Panc1 (cell line): ENCODE measurements around the gene FOXB2. TPM values are rescaled to one million over a fixed set of nuclear protein-coding genes. Genes with fewer than 3 reads are reported as not detected.

Experiments
- ATAC-seq: fragments of 200-7000 bp; cut with Tn5 transposase; 2 replicates; pipeline ENCODE4 v1.9.1; 2020; ENCODE audit warnings: mild to moderate bottlenecking, moderate library complexity
- BruUV-seq: library from RNA; stranded (reverse); fragments of 400-500 nt; replicated peaks from 2 replicates; lab custom pipeline; 2021; lab: Mats Ljungman, UMichigan
- CTCF ChIA-PET: fragments of 300-600 bp; sonication (Branson Sonifier 250); formaldehyde crosslinking; loops from one replicate; lab custom pipeline; 2022; ENCODE audit warnings: antibody characterized with exemption; lab: Charles Lee
- POLR2A ChIA-PET: fragments of 300-600 bp; sonication (Branson Sonifier 250); formaldehyde crosslinking; loops from one replicate; lab custom pipeline; 2022; ENCODE audit warnings: antibody characterized with exemption; lab: Charles Lee
- DNase-seq: peaks from one replicate; pipeline ENCODE4 v3.0.0-alpha.2; 2010; ENCODE audit warnings: low read depth, low spot score
- H3K27ac ChIP-seq: 2 replicates; pipeline ENCODE4 v1.5.1; 2011; ENCODE audit warnings: mild to moderate bottlenecking, low read length, inconsistent platforms
- H3K27me3 ChIP-seq: fragments of 200-500 bp; sonication (Bioruptor generic); 2 replicates; pipeline ENCODE4 v1.6.0; 2014; ENCODE audit warnings: low read length, inconsistent platforms; ENCODE audit not compliant: control insufficient read depth, insufficient read depth
- H3K36me3 ChIP-seq: fragments of 200-500 bp; sonication (Bioruptor generic); 2 replicates; pipeline ENCODE4 v1.5.1; 2014; ENCODE audit warnings: inconsistent platforms, mild to moderate bottlenecking, low read length, moderate library complexity; ENCODE audit not compliant: control insufficient read depth, insufficient read depth
- H3K4me1 ChIP-seq: 2 replicates; pipeline ENCODE4 v1.5.1; 2011; ENCODE audit warnings: inconsistent platforms, mild to moderate bottlenecking, low read length, moderate library complexity; ENCODE audit not compliant: control insufficient read depth, insufficient read depth
- H3K4me3 ChIP-seq, 2 experiments: 2 replicates each; pipeline ENCODE4 v1.5.1; 2011 to 2012; ENCODE audit warnings: low read depth in 2 of 2, low read length in 2 of 2, mild to moderate bottlenecking in 2 of 2, inconsistent platforms in 1 of 2, moderate library complexity in 1 of 2
- H3K9me3 ChIP-seq: fragments of 200-500 bp; sonication (Bioruptor generic); 2 replicates; pipeline ENCODE4 v1.5.1; 2014; ENCODE audit warnings: low read depth, mild to moderate bottlenecking, inconsistent platforms, low read length, moderate library complexity; ENCODE audit not compliant: control insufficient read depth, insufficient read depth
- CTCF ChIP-seq: fragments of 450-650 bp; IDR thresholded peaks from 2 replicates; pipeline ENCODE4 v1.5.1; 2017; ENCODE audit warnings: mild to moderate bottlenecking
- POLR2AphosphoS5 ChIP-seq: IDR thresholded peaks from 2 replicates; pipeline ENCODE4 v1.6.1; 2012; ENCODE audit warnings: mild to moderate bottlenecking, low read depth, low read length, moderate library complexity
- REST ChIP-seq, 2 experiments: IDR thresholded peaks; 2 replicates each; pipeline ENCODE4 v1.6.1; 2011 to 2012; ENCODE audit warnings: low read depth in 2 of 2, control low read depth in 1 of 2, low read length in 1 of 2, mild to moderate bottlenecking in 1 of 2, moderate library complexity in 1 of 2; ENCODE audit not compliant: insufficient read depth in 1 of 2
- SIN3A ChIP-seq: IDR thresholded peaks from 2 replicates; pipeline ENCODE4 v1.6.1; 2012; ENCODE audit warnings: low read depth, mild to moderate bottlenecking, low read length, moderate library complexity, borderline replicate concordance; ENCODE audit not compliant: insufficient read depth
- TCF7L2 ChIP-seq: IDR thresholded peaks from 2 replicates; pipeline ENCODE4 v1.6.1; 2011; ENCODE audit warnings: mild to moderate bottlenecking, low read depth, low read length, inconsistent platforms
- in situ Hi-C: cut with HindIII; loops from 2 replicates; pipeline ENCODE4 v1.10.0; 2016; ENCODE audit warnings: low sequenced_read_pairs, low pct_unique_long_range_greater_than_20kb
- intact Hi-C: fragments of 100-400 bp; cut with micrococcal nuclease; formaldehyde crosslinking; loops from one replicate; pipeline ENCODE4 v1.10.0; 2022; ENCODE audit not compliant: unreplicated experiment
- total RNA-seq: library from RNA; stranded (reverse); gene quantifications from one replicate; pipeline ENCODE4 v1.2.1, GENCODE V29; 2021; ENCODE audit not compliant: unreplicated experiment

Gene FOXB2
- total RNA-seq, 1 experiment from 2014 or later = not detected

DNA sequence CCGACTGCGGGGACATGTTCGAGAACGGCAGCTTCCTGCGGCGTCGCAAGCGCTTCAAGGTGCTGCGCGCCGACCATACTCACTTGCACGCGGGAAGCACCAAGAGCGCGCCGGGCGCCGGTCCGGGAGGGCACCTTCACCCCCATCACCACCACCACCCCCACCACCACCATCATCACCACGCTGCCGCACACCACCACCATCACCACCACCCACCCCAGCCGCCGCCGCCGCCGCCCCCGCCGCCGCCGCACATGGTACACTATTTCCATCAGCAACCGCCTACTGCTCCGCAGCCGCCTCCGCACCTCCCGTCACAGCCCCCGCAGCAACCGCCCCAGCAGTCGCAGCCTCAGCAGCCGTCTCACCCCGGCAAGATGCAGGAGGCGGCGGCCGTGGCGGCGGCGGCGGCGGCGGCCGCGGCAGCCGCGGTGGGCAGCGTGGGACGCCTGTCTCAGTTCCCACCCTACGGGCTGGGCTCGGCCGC, 514 bp downstream of the FOXB2 start:
- in situ Hi-C loops = no loop called here
- Histone ChIP-seq H3K9me3 (no peaks in the 10 kb centered on the region), H3K36me3 (no peaks in the 10 kb centered on the region), H3K27me3 (no peaks in the 10 kb centered on the region; the same call in 1 of the 2 replicates), H3K4me1 (no peaks in the 10 kb centered on the region), H3K4me3 (no peak overlapping the region), H3K27ac (no peak overlapping the region)
- no TSS peak for BruUV-seq
- no peak for TF ChIP-seq TCF7L2
- no peak for TF ChIP-seq POLR2AphosphoS5
- no peak for TF ChIP-seq SIN3A
- no peak for TF ChIP-seq CTCF
- TF ChIP-seq REST (IDR thresholded peaks at IDR 0.05; ENCODE audit: insufficient read depth in 1 of 2, low read depth in 2 of 2, low read length in 1 of 2) = no peak
- ChIA-PET CTCF (no interaction called here), POLR2A (no interaction called here)
- ATAC-seq = no peak
- no peak for DNase-seq
- intact Hi-C loops = loop anchor here (5.0 kb wide), 1 partner anchor 132 kb away; no protein-coding TSS in a partner anchor

- no peaks in the 10 kb centered on the region for H3K9me3 ChIP-seq
- DNase-seq = no peak
- CTCF ChIA-PET = no interaction called here
- POLR2A ChIA-PET = no interaction called here
- ATAC-seq = no peak
- in situ Hi-C loops (no loop called here), intact Hi-C loops (loop anchor here (5.0 kb wide), 1 partner anchor 132 kb away; no protein-coding TSS in a partner anchor)
- no peak overlapping the region for H3K4me3 ChIP-seq
- H3K27me3 ChIP-seq = no peaks in the 10 kb centered on the region; the same call in 1 of the 2 replicates
- TF ChIP-seq POLR2AphosphoS5 (no peak), REST (IDR thresholded peaks at IDR 0.05; ENCODE audit: insufficient read depth in 1 of 2, low read depth in 2 of 2, low read length in 1 of 2) (no peak), CTCF (no peak)
- no peaks in the 10 kb centered on the region for H3K4me1 ChIP-seq
- H3K36me3 ChIP-seq = no peaks in the 10 kb centered on the region
- no peak overlapping the region for H3K27ac ChIP-seq
- no TSS peak for BruUV-seq
Observed at GRCh38 chr9:77020413-77021290, 1.2 kb downstream of the FOXB2 start.
